Prostate gland (tissue), 2 donors: ENCODE data around the gene VSNL1.

Source experiments
- POLR2A ChIP-seq: fragments of 450-650 bp; IDR thresholded peaks from one replicate; pipeline ENCODE4 v1.6.1; 2016; ENCODE audit warnings: antibody characterized with exemption, mild to moderate bottlenecking
- TF ChIP-seq, protein P1 (sequence below), 4 experiments: fragments of 200-600 bp in 2 of 4; fragments of 450-650 bp in 2 of 4; sonication (generic) in 2 of 4; IDR thresholded peaks; 1 replicate in 3 of 4; 2 replicates in 1 of 4; pipeline ENCODE4 v1.5.1; 2016 to 2019; ENCODE audit warnings: antibody characterized with exemption in 4 of 4, mild to moderate bottlenecking in 2 of 4, moderate library complexity in 2 of 4

GRCh38 chr2:17606851-17607250 is 66.4 kb downstream of the VSNL1 start:
- TF ChIP-seq, protein P1, sequence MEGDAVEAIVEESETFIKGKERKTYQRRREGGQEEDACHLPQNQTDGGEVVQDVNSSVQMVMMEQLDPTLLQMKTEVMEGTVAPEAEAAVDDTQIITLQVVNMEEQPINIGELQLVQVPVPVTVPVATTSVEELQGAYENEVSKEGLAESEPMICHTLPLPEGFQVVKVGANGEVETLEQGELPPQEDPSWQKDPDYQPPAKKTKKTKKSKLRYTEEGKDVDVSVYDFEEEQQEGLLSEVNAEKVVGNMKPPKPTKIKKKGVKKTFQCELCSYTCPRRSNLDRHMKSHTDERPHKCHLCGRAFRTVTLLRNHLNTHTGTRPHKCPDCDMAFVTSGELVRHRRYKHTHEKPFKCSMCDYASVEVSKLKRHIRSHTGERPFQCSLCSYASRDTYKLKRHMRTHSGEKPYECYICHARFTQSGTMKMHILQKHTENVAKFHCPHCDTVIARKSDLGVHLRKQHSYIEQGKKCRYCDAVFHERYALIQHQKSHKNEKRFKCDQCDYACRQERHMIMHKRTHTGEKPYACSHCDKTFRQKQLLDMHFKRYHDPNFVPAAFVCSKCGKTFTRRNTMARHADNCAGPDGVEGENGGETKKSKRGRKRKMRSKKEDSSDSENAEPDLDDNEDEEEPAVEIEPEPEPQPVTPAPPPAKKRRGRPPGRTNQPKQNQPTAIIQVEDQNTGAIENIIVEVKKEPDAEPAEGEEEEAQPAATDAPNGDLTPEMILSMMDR (IDR thresholded peaks at IDR 0.05): no peak
- TF ChIP-seq POLR2A: no peak
